H1 (cell line): Measurements from ENCODE around the gene PXK. TPM values are rescaled to one million over a fixed set of nuclear protein-coding genes. Genes with fewer than 3 reads are reported as not detected.
A peak's percentile ranks its signal among the peaks of the same experiment; 100 is the strongest.

ENCODE experiments used
- CTCF ChIA-PET: fragments of 300-600 bp; sonication (Branson Sonifier 250); formaldehyde crosslinking; loops from one replicate; lab custom pipeline; 2021; ENCODE audit not compliant: partially characterized antibody; lab: Charles Lee
- POLR2A ChIA-PET: fragments of 300-600 bp; sonication (Branson Sonifier 250); formaldehyde crosslinking; loops from one replicate; lab custom pipeline; 2021; ENCODE audit warnings: inconsistent platforms; ENCODE audit not compliant: partially characterized antibody; lab: Charles Lee
- DNase-seq, 2 experiments: peaks; one replicate each; pipeline versions ENCODE4 v3.0.0 to v3.0.0-alpha.2; 2010 to 2022; ENCODE audit warnings: low spot score in 2 of 2, low read depth in 1 of 2, mixed read lengths in 1 of 2
- FAIRE-seq: peaks from 2 replicates; lab custom pipeline; 2011; peaks lifted over from hg19 to GRCh38; lab: Jason Lieb, UNC
- H2AFZ ChIP-seq: 2 replicates; pipeline ENCODE4 v1.8.1; 2012; ENCODE audit warnings: low read length, inconsistent platforms
- H2AK5ac ChIP-seq: 2 replicates; pipeline ENCODE4 v1.6.1; 2013; ENCODE audit warnings: low read depth, low read length
- H2BK120ac ChIP-seq: replicated peaks from 2 replicates; pipeline ENCODE3; 2013; ENCODE audit warnings: low read depth, low read length, inconsistent platforms
- H2BK12ac ChIP-seq: 2 replicates; pipeline ENCODE4 v1.6.1; 2013; ENCODE audit warnings: low read depth, low read length
- H2BK15ac ChIP-seq: 2 replicates; pipeline ENCODE4 v1.6.1; 2013; ENCODE audit warnings: low read length
- H2BK20ac ChIP-seq: 2 replicates; pipeline ENCODE4 v1.6.1; 2013; ENCODE audit warnings: low read length
- H2BK5ac ChIP-seq: 2 replicates; pipeline ENCODE4 v1.6.1; 2013; ENCODE audit warnings: low read depth, low read length
- H3K14ac ChIP-seq: 2 replicates; pipeline ENCODE4 v1.6.1; 2013; ENCODE audit warnings: inconsistent platforms; ENCODE audit not compliant: insufficient read length
- H3K18ac ChIP-seq: 2 replicates; pipeline ENCODE4 v1.6.1; 2013; ENCODE audit warnings: low read length; ENCODE audit errors: extremely low read depth
- H3K23ac ChIP-seq: 2 replicates; pipeline ENCODE4 v1.6.1; 2013; ENCODE audit warnings: inconsistent platforms; ENCODE audit not compliant: insufficient read length
- H3K23me2 ChIP-seq: 2 replicates; pipeline ENCODE4 v1.6.1; 2013; ENCODE audit warnings: low read depth, low read length
- H3K27ac ChIP-seq: 2 replicates; pipeline ENCODE4 v1.6.1; 2011; ENCODE audit warnings: low read depth, low read length, inconsistent platforms
- H3K27me3 ChIP-seq, 4 experiments: replicated peaks in 1 of 4; 1 replicate in 1 of 4; 2 replicates in 3 of 4; pipeline versions ENCODE4 v1.6.1 to v1.8.1; 2011 to 2013; ENCODE audit warnings: low read length in 3 of 4, mild to moderate bottlenecking in 3 of 4, inconsistent platforms in 2 of 4, mixed read lengths in 2 of 4, moderate library complexity in 1 of 4; ENCODE audit not compliant: control insufficient read depth in 3 of 4, insufficient read depth in 3 of 4; ENCODE audit errors: extremely low read depth in 1 of 4
- H3K36me3 ChIP-seq, 4 experiments: 2 replicates each; pipeline versions ENCODE4 v1.6.1 to v1.8.1; 2011 to 2013; ENCODE audit warnings: mild to moderate bottlenecking in 4 of 4, low read length in 3 of 4, moderate library complexity in 2 of 4, control low read depth in 1 of 4, inconsistent platforms in 1 of 4; ENCODE audit not compliant: insufficient read depth in 4 of 4, control insufficient read depth in 2 of 4
- H3K4ac ChIP-seq: replicated peaks from 2 replicates; pipeline ENCODE3; 2013; ENCODE audit warnings: low read length, low read depth, mixed read lengths, inconsistent platforms; ENCODE audit not compliant: insufficient read length
- H3K4me1 ChIP-seq, 4 experiments: replicated peaks in 1 of 4; 1 replicate in 1 of 4; 2 replicates in 3 of 4; pipeline versions ENCODE4 v1.6.1 to v1.8.1; 2011 to 2013; ENCODE audit warnings: low read length in 3 of 4, inconsistent platforms in 2 of 4, mixed read lengths in 1 of 4; ENCODE audit not compliant: insufficient read depth in 4 of 4, control insufficient read depth in 3 of 4
- H3K4me2 ChIP-seq, 2 experiments: 2 replicates each; pipeline versions ENCODE4 v1.6.1 to v1.8.1; 2011 to 2013; ENCODE audit warnings: low read depth in 2 of 2, low read length in 2 of 2, control low read depth in 1 of 2, inconsistent platforms in 1 of 2, mild to moderate bottlenecking in 1 of 2; ENCODE audit not compliant: insufficient read depth in 1 of 2
- H3K4me3 ChIP-seq, 4 experiments: fragments of 200-600, 300-600 bp in 1 of 4; sonication (generic), shearing (Covaris generic), sonication (Bioruptor Twin) in 1 of 4; 2 replicates each; pipeline versions ENCODE4 v1.5.1 to v1.8.1; 2011 to 2016; ENCODE audit warnings: low read length in 4 of 4, low read depth in 3 of 4, control low read depth in 2 of 4, inconsistent platforms in 2 of 4, mild to moderate bottlenecking in 2 of 4, mixed read lengths in 1 of 4, moderate library complexity in 1 of 4; ENCODE audit not compliant: insufficient read depth in 2 of 4; ENCODE audit errors: extremely low read depth in 1 of 4
- H3K56ac ChIP-seq: replicated peaks from 2 replicates; pipeline ENCODE3; 2013; ENCODE audit warnings: low read depth, mild to moderate bottlenecking, mixed read lengths, low read length, inconsistent platforms; ENCODE audit not compliant: insufficient read length
- H3K79me1 ChIP-seq: 2 replicates; pipeline ENCODE4 v1.6.1; 2013; ENCODE audit warnings: low read depth, low read length, control low read depth
- H3K79me2 ChIP-seq, 2 experiments: 2 replicates each; pipeline versions ENCODE4 v1.6.1 to v1.8.1; 2012 to 2013; ENCODE audit warnings: low read length in 2 of 2, mild to moderate bottlenecking in 2 of 2, inconsistent platforms in 1 of 2; ENCODE audit not compliant: insufficient read depth in 2 of 2, control insufficient read depth in 1 of 2
- H3K9ac ChIP-seq, 4 experiments: replicated peaks in 1 of 4; 1 replicate in 1 of 4; 2 replicates in 3 of 4; pipeline versions ENCODE4 v1.6.1 to v1.8.1; 2011 to 2013; ENCODE audit warnings: low read depth in 3 of 4, low read length in 3 of 4, control low read depth in 2 of 4, mild to moderate bottlenecking in 2 of 4, moderate library complexity in 2 of 4, inconsistent platforms in 1 of 4; ENCODE audit errors: extremely low read depth in 1 of 4
- H3K9me3 ChIP-seq, 2 experiments: 2 replicates each; pipeline versions ENCODE4 v1.6.1 to v1.8.1; 2012 to 2013; ENCODE audit warnings: mild to moderate bottlenecking in 2 of 2, moderate library complexity in 2 of 2, control low read depth in 1 of 2, inconsistent platforms in 1 of 2, low read depth in 1 of 2, low read length in 1 of 2, mixed read lengths in 1 of 2; ENCODE audit not compliant: insufficient read depth in 2 of 2
- H4K20me1 ChIP-seq, 2 experiments: replicated peaks in 1 of 2; 2 replicates each; pipeline versions ENCODE3 to v1.8.1; 2011 to 2013; ENCODE audit warnings: inconsistent platforms in 2 of 2, low read length in 2 of 2, mild to moderate bottlenecking in 1 of 2; ENCODE audit not compliant: insufficient read depth in 2 of 2, control insufficient read depth in 1 of 2
- H4K5ac ChIP-seq: 2 replicates; pipeline ENCODE4 v1.6.1; 2013; ENCODE audit warnings: low read length, low read depth, mixed read lengths, inconsistent platforms; ENCODE audit not compliant: insufficient read length
- H4K8ac ChIP-seq: 2 replicates; pipeline ENCODE4 v1.8.0; 2013; ENCODE audit warnings: mild to moderate bottlenecking, moderate library complexity, low read length, inconsistent platforms; ENCODE audit not compliant: insufficient read depth; ENCODE audit errors: extremely low read depth
- H4K91ac ChIP-seq: replicated peaks from 2 replicates; pipeline ENCODE3; 2013; ENCODE audit warnings: low read length, mixed read lengths, inconsistent platforms; ENCODE audit not compliant: insufficient read length
- ATF3 ChIP-seq: IDR thresholded peaks from 2 replicates; pipeline ENCODE4 v1.6.1; 2011; ENCODE audit warnings: low read depth, mild to moderate bottlenecking, low read length; ENCODE audit not compliant: insufficient read depth
- EP300 ChIP-seq, 2 experiments: IDR thresholded peaks; 1 replicate in 1 of 2; 2 replicates in 1 of 2; pipeline ENCODE4 v1.6.1; 2011 to 2012; ENCODE audit warnings: low read depth in 2 of 2, low read length in 2 of 2, mild to moderate bottlenecking in 2 of 2, borderline replicate concordance in 1 of 2, inconsistent platforms in 1 of 2, moderate library complexity in 1 of 2
- HDAC2 ChIP-seq, 2 experiments: fragments of 300-600 bp in 1 of 2; sonication (generic) in 1 of 2; IDR thresholded peaks; 2 replicates each; pipeline ENCODE4 v1.6.1; 2011 to 2012; ENCODE audit warnings: low read depth in 2 of 2, low read length in 2 of 2, mild to moderate bottlenecking in 2 of 2, moderate library complexity in 2 of 2, borderline replicate concordance in 1 of 2, inconsistent platforms in 1 of 2
- PHF8 ChIP-seq: fragments of 200-600 bp; sonication (generic); conservative IDR thresholded peaks from 2 replicates; pipeline ENCODE4 v1.7.1; 2012; ENCODE audit warnings: low read depth, mild to moderate bottlenecking, inconsistent platforms, low read length, moderate library complexity
- POU5F1 ChIP-seq: IDR thresholded peaks from 2 replicates; pipeline ENCODE4 v1.6.1; 2011; ENCODE audit warnings: low read depth, mild to moderate bottlenecking, low read length, moderate library complexity
- whole genome bisulfite sequencing, 2 experiments: shearing (Covaris generic) in 1 of 2; methylation state at CpG; one replicate each; pipeline versions ENCODE4 v1.1.6 to v1.1.7; 2013 to 2015; ENCODE audit warnings: low lambda C conversion rate in 2 of 2, mixed read lengths in 2 of 2, inconsistent platforms in 1 of 2, low coverage in 1 of 2, missing lambda C conversion rate in 1 of 2; ENCODE audit not compliant: insufficient replicate concordance in 2 of 2, insufficient coverage in 1 of 2, insufficient read length in 1 of 2; ENCODE audit errors: extremely low coverage in 1 of 2, missing lambda C conversion rate in 1 of 2; 5-methylcytosine and 5-hydroxymethylcytosine counted together
- polyA plus RNA-seq, 7 experiments: library from polyadenylated mRNA; depleted of rRNA in 3 of 7; stranded (reverse) in 5 of 7; unstranded in 2 of 7; fragments of >200 nt in 5 of 7; fragments of 200-250 nt in 2 of 7; gene quantifications; 1 replicate in 5 of 7; 2 replicates in 1 of 7; 4 replicates in 1 of 7; pipeline versions ENCODE4 v1.2.1 to v1.2.3, GENCODE V29; 2011 to 2013; ENCODE audit warnings: missing spikeins in 2 of 7, mixed read lengths in 2 of 7
- total RNA-seq: library from RNA; stranded (reverse); fragmentation: NEBNext Ultra II Directional; extraction: Animal tissue kit (Norgen Biotek cat#: 25700); gene quantifications from 2 replicates; pipeline ENCODE4 v1.2.1, GENCODE V29; 2021

Gene PXK
- total and polyA plus RNA-seq, 2 of the 8 experiments (the other 6 are each of a cell fraction or from before 2014, with no cell fraction given) = 3.5 to 7.1 TPM

- Histone ChIP-seq H3K27me3 (no peaks in the 10 kb centered on the region), H3K23ac (no peak overlapping the region), H3K23me2 (peaks cover 5% of the 10 kb centered on the region; the same call in 1 of the 2 replicates), H3K4ac (no peak overlapping the region), H3K9me3 (no peaks in the 10 kb centered on the region), H3K79me1 (no peaks in the 10 kb centered on the region), H4K20me1 (peaks cover 0 to 3% of the 10 kb centered on the region in 2 experiments), H2AK5ac (no peak overlapping the region; the same call in 1 of the 2 replicates), H3K79me2 (peaks cover 0 to 20% of the 10 kb centered on the region in 2 experiments; a peak in 2 of 4 replicates), H4K8ac (no peak overlapping the region), H3K9ac (no peak overlapping the region), H3K36me3 (peaks cover 18 to 24% (median 23%) of the 10 kb centered on the region in 4 experiments; a peak in 7 of 8 replicates), H3K4me2 (peak overlapping the region; percentile 5 to 72; a peak in 2 of 4 replicates), H4K5ac (peak overlapping the region; percentile 31), H3K4me1 (peaks cover 0 to 21% (median 12%) of the 10 kb centered on the region in 4 experiments; a peak in 5 of 7 replicates), H3K18ac (0 out of 2 replicates have a peak overlapping the region, but pooled peaks have one; percentile 49), H3K4me3 (peak overlapping the region in 1 of 4 experiments; percentile 29; a peak in 1 of 8 replicates), H3K14ac (no peak overlapping the region), H3K56ac (no peak overlapping the region), H2AFZ (no peak overlapping the region), H2BK20ac (0 out of 2 replicates have a peak overlapping the region, but pooled peaks have one; percentile 57), H2BK5ac (peak overlapping the region; percentile 98; the same call in 1 of the 2 replicates), H2BK12ac (peak overlapping the region; percentile 97), H3K27ac (peak overlapping the region; percentile 17; the same call in 1 of the 2 replicates), H2BK120ac (no peak overlapping the region), H2BK15ac (peak overlapping the region; percentile 99; the same call in 1 of the 2 replicates), H4K91ac (peak overlapping the region; percentile 83)
- no peak for FAIRE-seq
- POLR2A ChIA-PET = interaction anchor here (0.8 to 3.3 kb wide), 19 partner anchors 8 to 259 kb away, joined by 3 to 30 read pairs (median 4); partner anchors contain the start of gene KCTD6
- CTCF ChIA-PET = interaction anchor here (0.9 to 3.3 kb wide), 9 partner anchors 17 to 126 kb away, joined by 3 to 10 read pairs (median 5); no protein-coding TSS in a partner anchor
- whole genome bisulfite sequencing, 2 experiments = 63% methylated on average over 11 of the region's 11 CpGs; no CpG with 5 or more reads in 1 of the 2 experiments
- DNase-seq = no peak
- no peak for TF ChIP-seq ATF3
- 0 out of 2 replicates have a peak, but pooled peaks have one; percentile 7 for TF ChIP-seq POU5F1
- TF ChIP-seq HDAC2 (IDR thresholded peaks at IDR 0.05; ENCODE audit: borderline replicate concordance in 1 of 2, low read depth in 2 of 2, low read length in 2 of 2) = 0 out of 4 replicates have a peak, but pooled peaks of 1 of the 2 experiments have one; percentile 2
- TF ChIP-seq EP300 (IDR thresholded peaks at IDR 0.05; ENCODE audit: borderline replicate concordance in 1 of 2, low read depth in 2 of 2, low read length in 2 of 2) = no peak
- TF ChIP-seq PHF8 = no peak
These were observed 101.8 kb downstream of the PXK start for GRCh38 chr3:58434511-58434910.
